GM12878 (cell line): ENCODE measurements around the gene AQP2.

Experiments
- CBX3 ChIP-seq: fragments of 200-600 bp; sonication (generic); IDR thresholded peaks from 2 replicates; pipeline ENCODE4 v1.6.1; 2016; ENCODE audit warnings: low read depth, borderline replicate concordance
- ELK1 ChIP-seq: IDR thresholded peaks from 2 replicates; pipeline ENCODE4 v1.6.1; 2012; ENCODE audit warnings: low read depth, low read length, improper control_type of control experiment
- FOXK2 ChIP-seq: fragments of 450-650 bp; IDR thresholded peaks from 2 replicates; pipeline ENCODE4 v1.6.1; 2017; ENCODE audit warnings: mild to moderate bottlenecking, moderate library complexity
- JUND ChIP-seq: IDR thresholded peaks from 2 replicates; pipeline ENCODE4 v1.6.1; 2012; ENCODE audit warnings: low read depth, mild to moderate bottlenecking, low read length, improper control_type of control experiment, moderate library complexity
- MTA2 ChIP-seq: fragments of 450-650 bp; IDR thresholded peaks from 2 replicates; pipeline ENCODE4 v1.6.1; 2016; ENCODE audit warnings: low read depth, mild to moderate bottlenecking, moderate library complexity
- NR2F1 ChIP-seq: fragments of 450-650 bp; conservative IDR thresholded peaks from 2 replicates; pipeline ENCODE4 v1.6.1; 2017; ENCODE audit warnings: mild to moderate bottlenecking
- PML ChIP-seq: IDR thresholded peaks from 2 replicates; pipeline ENCODE4 v1.6.1; 2012; ENCODE audit warnings: low read length, inconsistent platforms
- POLR2A ChIP-seq: IDR thresholded peaks from 2 replicates; pipeline ENCODE4 v1.6.1; 2011; ENCODE audit warnings: low read depth, mild to moderate bottlenecking, low read length
- REST ChIP-seq: IDR thresholded peaks from 2 replicates; pipeline ENCODE4 v1.6.1; 2012; ENCODE audit warnings: mild to moderate bottlenecking, low read depth, low read length
- TBL1XR1 ChIP-seq: IDR thresholded peaks from 2 replicates; pipeline ENCODE4 v1.6.1; 2012; ENCODE audit warnings: low read depth, low read length, improper control_type of control experiment
- YY1 ChIP-seq: IDR thresholded peaks from 2 replicates; pipeline ENCODE4 v1.6.1; 2011; ENCODE audit warnings: low read depth, mild to moderate bottlenecking, low read length
- ZNF24 ChIP-seq: fragments of 450-650 bp; IDR thresholded peaks from 2 replicates; pipeline ENCODE4 v1.6.1; 2017; ENCODE audit warnings: antibody characterized with exemption, mild to moderate bottlenecking

- TF ChIP-seq MTA2 (no peak), PML (no peak), JUND (no peak), YY1 (no peak), FOXK2 (no peak), POLR2A (no peak), TBL1XR1 (no peak), CBX3 (no peak), ELK1 (no peak), NR2F1 (no peak), ZNF24 (no peak), REST (no peak)
Measured at GRCh38 chr12:50003595-50003994, 53.1 kb downstream of the AQP2 start.
